K562 (cell line): ENCODE measurements around the gene NCKIPSD. TPM values are rescaled to one million over a fixed set of nuclear protein-coding genes. Genes with fewer than 3 reads are reported as not detected.

ENCODE experiments used
- ARHGAP35 ChIP-seq: fragments of 450-650 bp; IDR thresholded peaks from 2 replicates; pipeline ENCODE4 v1.6.1; 2018; ENCODE audit not compliant: partially characterized antibody
- DPF2 ChIP-seq: fragments of 450-650 bp; IDR thresholded peaks from 2 replicates; pipeline ENCODE4 v1.6.1; 2016
- EGR1 ChIP-seq: fragments of 450-650 bp; conservative IDR thresholded peaks from 2 replicates; pipeline ENCODE4 v1.6.1; 2017; ENCODE audit warnings: mild to moderate bottlenecking
- NFRKB ChIP-seq: fragments of 450-650 bp; IDR thresholded peaks from 2 replicates; pipeline ENCODE4 v1.6.1; 2016; ENCODE audit warnings: low read depth
- PHB ChIP-seq: fragments of 250-450 bp; sonication (Bioruptor Pico); IDR thresholded peaks from 2 replicates; pipeline ENCODE4 v1.5.0; 2021
- PHTF2 ChIP-seq: fragments of 250-450 bp; sonication (Bioruptor Pico); IDR thresholded peaks from 2 replicates; pipeline ENCODE4 v1.5.0; 2021; ENCODE audit warnings: mild to moderate bottlenecking
- POLR2AphosphoS5 ChIP-seq: IDR thresholded peaks from 2 replicates; pipeline ENCODE4 v1.6.1; 2011; ENCODE audit warnings: mild to moderate bottlenecking, low read depth, low read length, moderate library complexity; ENCODE audit not compliant: control insufficient read depth, insufficient read depth
- POLR3A ChIP-seq: IDR thresholded peaks from 2 replicates; pipeline ENCODE4 v1.6.1; 2011; ENCODE audit warnings: borderline replicate concordance, mild to moderate bottlenecking, moderate library complexity; ENCODE audit not compliant: insufficient read length, insufficient read depth; ENCODE audit errors: extremely low read depth
- WHSC1 ChIP-seq: IDR thresholded peaks from one replicate; pipeline ENCODE4 v1.6.1; 2012; ENCODE audit warnings: low read length, control low read depth, inconsistent platforms
- ZNF282 ChIP-seq: sonication (generic); formaldehyde crosslinking; IDR thresholded peaks from 2 replicates; pipeline ENCODE4 v1.8.1; 2023; ENCODE audit warnings: missing genetic modification reagents
- ZNF436 ChIP-seq: fragments of 250-450, 450-650 bp; sonication (Bioruptor Pico); formaldehyde crosslinking; IDR thresholded peaks from 2 replicates; pipeline ENCODE4 v1.7.0; 2020; ENCODE audit warnings: mild to moderate bottlenecking
- ZNF507 ChIP-seq: conservative IDR thresholded peaks from 2 replicates; pipeline ENCODE4 v1.6.1; 2017; ENCODE audit warnings: missing genetic modification characterization, missing compliant biosample characterization
- ZNF644 ChIP-seq: fragments of 200-800 bp; sonication (Bioruptor generic); IDR thresholded peaks from 2 replicates; pipeline ENCODE4 v1.6.1; 2016; ENCODE audit warnings: low read depth, missing genetic modification characterization, missing compliant biosample characterization
- polyA plus RNA-seq, 8 experiments: library from polyadenylated mRNA; depleted of rRNA in 4 of 8; stranded (reverse) in 5 of 8; unstranded in 3 of 8; fragments of >200 nt; fragmentation: Nextera tagmentation in 2 of 8; fragmentation: Illumina TruSeq in 1 of 8; extraction: Ambion mirVana in 2 of 8; extraction: Trizol in 1 of 8; gene quantifications; 2 replicates each; pipeline versions ENCODE4 v1.2.1 to v1.2.3, GENCODE V29; 2011 to 2014; ENCODE audit warnings: inconsistent platforms in 1 of 8, missing spikeins in 1 of 8
- total RNA-seq, 7 experiments: library from RNA; depleted of rRNA in 6 of 7; stranded (reverse); fragments of >200 nt in 6 of 7; fragmentation: Illumina TruSeq in 2 of 7; extraction: Trizol in 2 of 7; gene quantifications; 2 replicates each; pipeline versions ENCODE4 v1.2.1 to v1.2.3, GENCODE V29; 2011 to 2021; ENCODE audit warnings: low replicate concordance in 1 of 7
- TF ChIP-seq, protein P1 (sequence below): sonication (generic); formaldehyde crosslinking; IDR thresholded peaks from 2 replicates; pipeline ENCODE4 v1.8.0; 2023; ENCODE audit warnings: missing genetic modification reagents, mild to moderate bottlenecking, borderline replicate concordance
- TF ChIP-seq, protein P2 (sequence below): fragments of 250-450 bp; sonication (Bioruptor Pico); IDR thresholded peaks from 2 replicates; pipeline ENCODE4 v1.5.0; 2021; ENCODE audit warnings: mild to moderate bottlenecking, moderate library complexity
- TF ChIP-seq, protein P3 (sequence below): fragments of 250-450 bp; sonication (Bioruptor Pico); IDR thresholded peaks from 2 replicates; pipeline ENCODE4 v1.8.0; 2022; ENCODE audit warnings: moderate library complexity, mild to moderate bottlenecking, inconsistent platforms
- TF ChIP-seq, protein P4 (sequence below): sonication (generic); formaldehyde crosslinking; IDR thresholded peaks from 2 replicates; pipeline ENCODE4 v1.8.0; 2022; ENCODE audit warnings: mild to moderate bottlenecking, missing genetic modification reagents

Gene NCKIPSD
- total and polyA plus RNA-seq, 9 of the 15 experiments (the other 6 are each of a cell fraction or from before 2014, with no cell fraction given) = 0.49 to 24.4 (median 12.3) TPM

DNA sequence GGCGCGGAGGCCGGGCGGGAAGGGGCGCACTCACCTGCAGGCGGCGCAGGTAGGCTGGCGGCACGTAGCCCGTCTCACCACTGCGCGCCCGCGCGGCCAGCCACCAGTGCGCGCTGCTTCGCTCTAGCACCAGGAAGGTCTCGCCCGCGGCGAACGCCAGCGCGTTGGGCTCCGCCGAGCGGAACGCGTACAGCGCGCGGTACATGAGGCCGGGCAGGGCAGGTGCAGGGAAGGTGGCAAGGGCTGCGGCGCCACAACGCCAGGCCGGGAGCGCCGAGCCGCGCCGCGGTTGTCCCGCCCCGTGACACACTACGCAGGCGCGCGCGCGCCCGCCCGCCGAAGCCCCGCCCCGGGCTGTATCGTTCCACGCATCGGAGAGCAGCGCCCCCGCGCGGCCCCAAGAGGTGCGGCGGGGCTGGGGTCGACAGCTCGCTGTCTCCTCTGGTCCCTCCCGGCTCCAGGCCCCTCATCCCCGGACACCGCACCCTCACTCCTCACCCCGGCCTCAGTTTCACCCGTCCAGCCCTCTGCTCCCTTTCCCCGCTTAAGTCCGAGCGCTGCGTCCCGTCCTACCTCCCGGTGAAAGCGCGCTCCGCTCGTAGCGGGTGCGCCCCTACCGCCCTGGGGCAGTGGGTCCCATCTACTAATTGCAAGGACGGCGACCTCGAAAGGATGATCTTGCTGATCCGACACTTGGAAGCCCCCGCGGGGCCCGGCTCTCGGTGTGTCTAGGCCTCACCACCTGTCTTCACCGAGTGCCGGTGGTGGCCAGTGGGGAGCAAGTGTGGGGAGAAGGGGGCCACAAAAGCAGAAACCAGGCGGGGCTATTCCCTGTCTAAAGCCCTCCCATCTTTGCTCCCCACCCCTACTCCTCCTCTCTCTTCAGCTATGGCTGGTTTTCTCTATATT is at the start of gene NCKIPSD (continued):
- TF ChIP-seq, protein P1, sequence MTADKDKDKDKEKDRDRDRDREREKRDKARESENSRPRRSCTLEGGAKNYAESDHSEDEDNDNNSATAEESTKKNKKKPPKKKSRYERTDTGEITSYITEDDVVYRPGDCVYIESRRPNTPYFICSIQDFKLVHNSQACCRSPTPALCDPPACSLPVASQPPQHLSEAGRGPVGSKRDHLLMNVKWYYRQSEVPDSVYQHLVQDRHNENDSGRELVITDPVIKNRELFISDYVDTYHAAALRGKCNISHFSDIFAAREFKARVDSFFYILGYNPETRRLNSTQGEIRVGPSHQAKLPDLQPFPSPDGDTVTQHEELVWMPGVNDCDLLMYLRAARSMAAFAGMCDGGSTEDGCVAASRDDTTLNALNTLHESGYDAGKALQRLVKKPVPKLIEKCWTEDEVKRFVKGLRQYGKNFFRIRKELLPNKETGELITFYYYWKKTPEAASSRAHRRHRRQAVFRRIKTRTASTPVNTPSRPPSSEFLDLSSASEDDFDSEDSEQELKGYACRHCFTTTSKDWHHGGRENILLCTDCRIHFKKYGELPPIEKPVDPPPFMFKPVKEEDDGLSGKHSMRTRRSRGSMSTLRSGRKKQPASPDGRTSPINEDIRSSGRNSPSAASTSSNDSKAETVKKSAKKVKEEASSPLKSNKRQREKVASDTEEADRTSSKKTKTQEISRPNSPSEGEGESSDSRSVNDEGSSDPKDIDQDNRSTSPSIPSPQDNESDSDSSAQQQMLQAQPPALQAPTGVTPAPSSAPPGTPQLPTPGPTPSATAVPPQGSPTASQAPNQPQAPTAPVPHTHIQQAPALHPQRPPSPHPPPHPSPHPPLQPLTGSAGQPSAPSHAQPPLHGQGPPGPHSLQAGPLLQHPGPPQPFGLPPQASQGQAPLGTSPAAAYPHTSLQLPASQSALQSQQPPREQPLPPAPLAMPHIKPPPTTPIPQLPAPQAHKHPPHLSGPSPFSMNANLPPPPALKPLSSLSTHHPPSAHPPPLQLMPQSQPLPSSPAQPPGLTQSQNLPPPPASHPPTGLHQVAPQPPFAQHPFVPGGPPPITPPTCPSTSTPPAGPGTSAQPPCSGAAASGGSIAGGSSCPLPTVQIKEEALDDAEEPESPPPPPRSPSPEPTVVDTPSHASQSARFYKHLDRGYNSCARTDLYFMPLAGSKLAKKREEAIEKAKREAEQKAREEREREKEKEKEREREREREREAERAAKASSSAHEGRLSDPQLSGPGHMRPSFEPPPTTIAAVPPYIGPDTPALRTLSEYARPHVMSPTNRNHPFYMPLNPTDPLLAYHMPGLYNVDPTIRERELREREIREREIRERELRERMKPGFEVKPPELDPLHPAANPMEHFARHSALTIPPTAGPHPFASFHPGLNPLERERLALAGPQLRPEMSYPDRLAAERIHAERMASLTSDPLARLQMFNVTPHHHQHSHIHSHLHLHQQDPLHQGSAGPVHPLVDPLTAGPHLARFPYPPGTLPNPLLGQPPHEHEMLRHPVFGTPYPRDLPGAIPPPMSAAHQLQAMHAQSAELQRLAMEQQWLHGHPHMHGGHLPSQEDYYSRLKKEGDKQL = no peak
- no peak for TF ChIP-seq PHTF2 (CRISPR knock-in tag)
- TF ChIP-seq, protein P2, sequence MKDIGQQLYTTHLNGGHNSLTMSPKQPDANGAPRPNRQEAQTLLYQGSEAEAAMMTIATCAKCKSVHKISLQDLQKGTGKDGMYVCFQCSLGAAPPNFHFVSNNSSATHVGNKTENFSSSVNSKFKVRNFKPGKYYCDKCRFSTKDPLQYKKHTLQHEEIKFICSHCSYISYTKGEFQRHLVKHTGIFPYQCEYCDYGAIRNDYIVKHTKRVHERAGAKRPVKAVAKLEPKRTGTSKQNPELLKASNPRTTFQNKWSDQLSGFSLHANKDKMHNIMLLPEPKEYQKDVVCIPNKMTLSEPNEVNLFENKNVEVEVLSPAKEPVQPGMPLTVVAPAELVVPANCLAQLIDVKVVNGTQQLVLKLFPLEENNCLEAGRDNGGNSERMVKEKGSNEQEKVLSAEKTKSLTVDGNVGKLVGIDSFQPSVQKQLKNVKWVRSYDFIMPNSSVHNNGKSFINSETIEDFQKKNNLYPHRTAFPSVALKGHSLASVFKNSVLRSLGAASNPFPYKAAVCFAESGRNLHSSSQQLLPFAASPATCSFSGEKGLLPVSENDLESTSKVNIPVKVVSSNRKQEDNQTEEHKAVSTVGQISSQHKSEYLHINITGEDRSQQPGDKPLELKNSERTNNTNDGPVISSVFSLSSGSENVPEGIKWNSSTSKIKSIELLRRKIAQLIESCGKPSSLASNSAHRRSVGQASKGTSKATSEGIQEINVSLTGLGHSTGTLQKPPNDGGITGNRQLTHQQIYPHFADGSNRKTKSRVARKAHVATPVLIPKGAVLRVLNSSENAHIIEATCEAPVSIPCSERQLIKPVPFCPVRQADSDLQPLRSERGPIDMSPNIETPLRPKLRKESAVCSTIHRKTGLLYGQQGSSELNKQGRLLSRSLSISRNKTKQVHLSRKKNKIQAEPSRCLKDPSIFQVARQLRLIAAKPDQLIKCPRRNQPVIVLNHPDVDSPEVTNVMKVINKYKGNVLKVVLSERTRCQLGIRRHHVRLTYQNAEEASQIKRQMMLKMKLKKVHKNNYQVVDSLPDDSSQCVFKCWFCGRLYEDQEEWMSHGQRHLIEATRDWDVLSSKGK = no peak
- TF ChIP-seq DPF2 = no peak
- TF ChIP-seq ZNF644 (tag) = no peak
- TF ChIP-seq NFRKB = no peak
- no peak for TF ChIP-seq POLR3A
- no peak for TF ChIP-seq EGR1
- no peak for TF ChIP-seq ZNF282 (CRISPR knock-in tag)
- no peak for TF ChIP-seq ARHGAP35
- TF ChIP-seq POLR2AphosphoS5 = peak; percentile 26; the same call in 1 of the 2 replicates
- TF ChIP-seq, protein P3, sequence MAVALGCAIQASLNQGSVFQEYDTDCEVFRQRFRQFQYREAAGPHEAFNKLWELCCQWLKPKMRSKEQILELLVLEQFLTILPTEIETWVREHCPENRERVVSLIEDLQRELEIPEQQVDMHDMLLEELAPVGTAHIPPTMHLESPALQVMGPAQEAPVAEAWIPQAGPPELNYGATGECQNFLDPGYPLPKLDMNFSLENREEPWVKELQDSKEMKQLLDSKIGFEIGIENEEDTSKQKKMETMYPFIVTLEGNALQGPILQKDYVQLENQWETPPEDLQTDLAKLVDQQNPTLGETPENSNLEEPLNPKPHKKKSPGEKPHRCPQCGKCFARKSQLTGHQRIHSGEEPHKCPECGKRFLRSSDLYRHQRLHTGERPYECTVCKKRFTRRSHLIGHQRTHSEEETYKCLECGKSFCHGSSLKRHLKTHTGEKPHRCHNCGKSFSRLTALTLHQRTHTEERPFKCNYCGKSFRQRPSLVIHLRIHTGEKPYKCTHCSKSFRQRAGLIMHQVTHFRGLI (CRISPR knock-in tag) = no peak
- no peak for TF ChIP-seq ZNF507 (tag)
- no peak for TF ChIP-seq ZNF436 (CRISPR knock-in tag)
- TF ChIP-seq, protein P4, sequence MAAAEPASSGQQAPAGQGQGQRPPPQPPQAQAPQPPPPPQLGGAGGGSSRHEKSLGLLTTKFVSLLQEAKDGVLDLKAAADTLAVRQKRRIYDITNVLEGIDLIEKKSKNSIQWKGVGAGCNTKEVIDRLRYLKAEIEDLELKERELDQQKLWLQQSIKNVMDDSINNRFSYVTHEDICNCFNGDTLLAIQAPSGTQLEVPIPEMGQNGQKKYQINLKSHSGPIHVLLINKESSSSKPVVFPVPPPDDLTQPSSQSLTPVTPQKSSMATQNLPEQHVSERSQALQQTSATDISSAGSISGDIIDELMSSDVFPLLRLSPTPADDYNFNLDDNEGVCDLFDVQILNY (CRISPR knock-in tag) = no peak
- TF ChIP-seq PHB = no peak
- TF ChIP-seq WHSC1 = no peak
